ENCODE data around the gene UBL7.

DNA sequence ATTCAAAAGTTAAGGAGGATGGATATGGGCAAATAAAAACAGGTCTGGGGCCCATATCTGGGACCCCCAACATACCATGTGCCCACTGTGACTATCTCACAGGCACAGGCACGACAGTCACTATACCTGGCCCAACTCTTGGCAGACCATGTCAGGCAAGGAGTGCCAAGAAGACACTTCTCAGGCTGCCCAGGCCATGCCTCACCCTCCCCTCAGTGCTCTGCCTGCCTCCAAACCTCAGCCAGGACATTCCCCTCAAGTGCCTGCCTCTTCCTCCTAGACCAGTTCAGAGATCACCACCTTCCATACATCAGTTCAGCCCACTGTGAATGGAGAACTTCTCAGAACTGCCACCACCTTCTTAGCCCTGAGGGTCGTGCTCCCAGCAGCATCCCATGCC is 22.8 kb downstream of the UBL7 start:
- TF ChIP-seq, protein P1, sequence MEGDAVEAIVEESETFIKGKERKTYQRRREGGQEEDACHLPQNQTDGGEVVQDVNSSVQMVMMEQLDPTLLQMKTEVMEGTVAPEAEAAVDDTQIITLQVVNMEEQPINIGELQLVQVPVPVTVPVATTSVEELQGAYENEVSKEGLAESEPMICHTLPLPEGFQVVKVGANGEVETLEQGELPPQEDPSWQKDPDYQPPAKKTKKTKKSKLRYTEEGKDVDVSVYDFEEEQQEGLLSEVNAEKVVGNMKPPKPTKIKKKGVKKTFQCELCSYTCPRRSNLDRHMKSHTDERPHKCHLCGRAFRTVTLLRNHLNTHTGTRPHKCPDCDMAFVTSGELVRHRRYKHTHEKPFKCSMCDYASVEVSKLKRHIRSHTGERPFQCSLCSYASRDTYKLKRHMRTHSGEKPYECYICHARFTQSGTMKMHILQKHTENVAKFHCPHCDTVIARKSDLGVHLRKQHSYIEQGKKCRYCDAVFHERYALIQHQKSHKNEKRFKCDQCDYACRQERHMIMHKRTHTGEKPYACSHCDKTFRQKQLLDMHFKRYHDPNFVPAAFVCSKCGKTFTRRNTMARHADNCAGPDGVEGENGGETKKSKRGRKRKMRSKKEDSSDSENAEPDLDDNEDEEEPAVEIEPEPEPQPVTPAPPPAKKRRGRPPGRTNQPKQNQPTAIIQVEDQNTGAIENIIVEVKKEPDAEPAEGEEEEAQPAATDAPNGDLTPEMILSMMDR (IDR thresholded peaks at IDR 0.05), result no peak
- TF ChIP-seq POLR2AphosphoS5 (IDR thresholded peaks at IDR 0.05) (no peak), EP300 (IDR thresholded peaks at IDR 0.05) (no peak), POLR2A (IDR thresholded peaks at IDR 0.05) (no peak)
